ENCODE measurements around the gene POU2AF1.

POU2AF1 gene

GRCh38 chr11:111386611-111387150 lies 7.6 kb upstream of the POU2AF1 start:
- no peak for DNase-seq (ENCODE audit: low read depth)

GRCh38 chr11:111384494-111384893 lies 5.4 kb upstream of the POU2AF1 start:
- no peak for DNase-seq (ENCODE audit: low read depth)

DNA sequence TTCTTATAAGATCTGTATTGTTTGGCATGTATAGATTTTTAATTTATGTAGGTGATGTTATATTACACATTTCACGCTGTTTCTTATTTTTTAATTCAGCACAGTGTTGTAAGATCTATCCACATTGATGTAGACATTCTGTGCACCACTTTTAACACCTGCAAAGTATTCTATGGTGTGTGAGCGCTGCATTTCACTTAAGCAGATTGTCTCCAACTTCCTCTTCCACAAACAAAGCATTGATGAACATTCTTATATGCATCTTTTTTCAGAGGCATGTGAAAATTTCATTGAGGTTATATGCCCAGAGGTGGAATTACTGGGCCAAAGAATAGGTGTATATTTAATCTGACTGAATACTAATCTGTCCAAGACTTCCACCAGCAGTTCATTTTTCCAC lies 3.4 kb upstream of the POU2AF1 start:
- DNase-seq (ENCODE audit: low read depth), result no peak

- DNase-seq (ENCODE audit: low read depth), result no peak
Measured at GRCh38 chr11:111379602-111380136, 594 bp upstream of the POU2AF1 start.

GRCh38 chr11:111378185-111378860 lies 752 bp downstream of the POU2AF1 start:
- DNase-seq (ENCODE audit: low read depth), result no peak

DNA sequence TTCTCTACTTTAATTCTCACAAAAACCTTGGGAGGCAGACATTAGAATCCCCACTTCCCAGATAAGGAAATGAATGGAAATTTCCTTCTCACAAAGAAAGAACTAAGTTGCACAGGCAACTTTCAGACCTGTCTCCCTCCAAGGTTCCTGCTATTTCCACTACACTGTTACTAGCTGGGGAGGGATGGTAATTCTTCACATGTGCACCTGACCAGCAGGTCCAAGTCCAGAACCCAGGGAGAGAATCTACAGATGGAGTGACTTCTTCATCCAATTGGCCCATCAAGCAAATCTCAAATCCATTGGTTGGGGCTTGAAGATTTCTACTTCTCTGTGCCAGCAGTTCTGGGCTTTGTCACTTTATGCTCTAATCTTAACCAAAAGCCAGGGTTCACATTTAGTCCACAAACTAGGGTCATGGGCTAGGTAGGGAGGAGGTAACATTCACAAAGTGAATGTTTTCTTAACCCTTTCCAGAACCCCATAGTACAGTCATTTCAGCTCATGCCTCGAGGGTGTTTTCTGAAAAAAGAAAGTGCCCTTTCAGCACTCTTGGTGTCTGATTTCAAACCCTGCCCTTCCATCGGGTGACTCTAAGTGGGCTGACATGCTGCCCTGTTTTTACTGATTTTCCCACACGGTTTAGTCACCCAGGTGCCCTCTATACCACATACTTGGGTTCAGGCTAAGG lies 2.7 kb downstream of the POU2AF1 start:
- DNase-seq (ENCODE audit: low read depth), result no peak

DNA sequence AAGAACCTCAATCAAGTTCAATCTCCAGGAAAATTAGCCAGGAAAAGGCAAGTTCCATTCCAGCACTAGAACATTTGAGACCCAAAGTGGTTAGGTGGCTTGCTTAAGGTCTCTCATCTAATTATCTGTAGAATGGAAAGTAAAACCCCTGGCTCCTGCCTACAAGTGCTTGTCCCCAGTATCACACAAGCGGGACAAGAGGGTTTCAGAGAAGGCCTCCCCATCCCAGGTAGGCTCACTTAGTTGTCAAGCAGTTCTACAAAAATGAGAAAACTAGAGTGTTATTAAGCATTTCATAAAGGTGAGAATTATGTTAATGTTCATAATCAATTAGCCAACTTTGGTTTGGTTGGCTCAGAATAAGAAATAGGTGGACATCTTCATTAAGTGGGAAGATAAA lies 5.5 kb downstream of the POU2AF1 start:
- no peak for DNase-seq (ENCODE audit: low read depth)

DNA sequence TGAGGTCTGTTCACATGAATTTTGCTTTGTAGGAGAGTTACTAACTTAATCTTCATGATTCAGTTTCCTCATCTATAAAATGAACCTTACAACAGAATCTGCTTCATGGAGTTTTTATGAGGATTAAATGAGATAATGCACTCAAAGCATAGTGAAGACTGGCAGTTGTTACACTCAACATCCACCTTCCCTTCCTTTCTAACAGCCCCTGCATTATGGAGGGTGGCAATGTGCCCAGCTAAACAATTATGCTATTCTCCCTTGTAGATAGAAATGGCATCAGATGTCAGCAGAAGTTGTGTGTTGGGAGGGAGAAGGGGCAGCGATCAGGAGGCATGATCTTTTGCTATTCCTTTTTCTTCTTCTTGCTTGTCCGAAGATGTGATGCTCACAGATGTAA lies 6.5 kb downstream of the POU2AF1 start:
- no peak for DNase-seq (ENCODE audit: low read depth)

GRCh38 chr11:111370902-111371578 lies 8.0 kb downstream of the POU2AF1 start:
- no peak for DNase-seq (ENCODE audit: low read depth)

DNA sequence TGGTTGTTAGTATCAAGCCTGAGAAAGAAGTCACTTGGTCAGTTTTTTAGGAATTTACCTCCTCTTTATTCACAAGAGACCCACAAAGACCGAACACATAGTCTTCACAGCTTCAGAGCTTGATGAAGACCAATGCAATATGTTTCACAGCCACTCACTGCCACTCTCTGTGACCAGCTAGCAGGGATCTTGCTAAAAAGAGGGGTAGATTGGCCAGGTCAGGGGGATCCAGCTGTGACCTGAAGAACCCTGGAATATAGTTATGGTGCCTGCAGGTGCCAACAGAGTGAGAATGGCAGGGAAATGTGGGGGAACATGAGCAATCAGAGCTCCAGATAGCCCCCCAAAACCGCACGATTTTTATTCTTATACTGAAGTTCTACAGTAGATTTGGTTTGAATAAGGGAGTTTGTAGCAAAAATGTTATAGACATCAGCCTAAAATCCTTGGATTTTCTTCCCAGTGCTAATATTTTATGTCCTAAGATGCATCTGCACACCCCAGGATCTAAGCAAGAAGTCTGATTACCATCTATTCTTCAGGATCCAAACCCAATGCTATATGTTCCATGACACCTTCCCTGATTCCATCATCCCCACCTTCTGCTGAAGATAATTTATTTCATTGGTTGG lies 8.7 kb downstream of the POU2AF1 start:
- DNase-seq (ENCODE audit: low read depth), result no peak

DNA sequence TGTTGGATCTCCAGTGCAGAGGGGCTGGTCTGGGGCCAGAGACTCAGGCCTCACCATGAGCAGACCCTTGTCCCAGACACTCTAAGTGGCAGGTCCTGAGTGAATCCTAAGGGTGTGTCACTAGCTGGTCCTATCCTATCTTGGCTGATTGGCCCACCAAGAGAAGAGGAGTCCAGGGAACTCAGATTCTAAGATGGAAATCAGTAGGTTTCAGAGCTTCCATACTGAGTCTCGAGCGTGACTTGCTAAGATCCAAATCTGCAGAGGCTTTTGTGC lies 10.9 kb downstream of the POU2AF1 start:
- no peak for DNase-seq (ENCODE audit: low read depth)

GRCh38 chr11:111367411-111368284 lies 11.4 kb downstream of the POU2AF1 start:
- no peak for DNase-seq (ENCODE audit: low read depth)

- DNase-seq (ENCODE audit: low read depth), result no peak
Measured at GRCh38 chr11:111366560-111367410, 12.3 kb downstream of the POU2AF1 start.

DNA sequence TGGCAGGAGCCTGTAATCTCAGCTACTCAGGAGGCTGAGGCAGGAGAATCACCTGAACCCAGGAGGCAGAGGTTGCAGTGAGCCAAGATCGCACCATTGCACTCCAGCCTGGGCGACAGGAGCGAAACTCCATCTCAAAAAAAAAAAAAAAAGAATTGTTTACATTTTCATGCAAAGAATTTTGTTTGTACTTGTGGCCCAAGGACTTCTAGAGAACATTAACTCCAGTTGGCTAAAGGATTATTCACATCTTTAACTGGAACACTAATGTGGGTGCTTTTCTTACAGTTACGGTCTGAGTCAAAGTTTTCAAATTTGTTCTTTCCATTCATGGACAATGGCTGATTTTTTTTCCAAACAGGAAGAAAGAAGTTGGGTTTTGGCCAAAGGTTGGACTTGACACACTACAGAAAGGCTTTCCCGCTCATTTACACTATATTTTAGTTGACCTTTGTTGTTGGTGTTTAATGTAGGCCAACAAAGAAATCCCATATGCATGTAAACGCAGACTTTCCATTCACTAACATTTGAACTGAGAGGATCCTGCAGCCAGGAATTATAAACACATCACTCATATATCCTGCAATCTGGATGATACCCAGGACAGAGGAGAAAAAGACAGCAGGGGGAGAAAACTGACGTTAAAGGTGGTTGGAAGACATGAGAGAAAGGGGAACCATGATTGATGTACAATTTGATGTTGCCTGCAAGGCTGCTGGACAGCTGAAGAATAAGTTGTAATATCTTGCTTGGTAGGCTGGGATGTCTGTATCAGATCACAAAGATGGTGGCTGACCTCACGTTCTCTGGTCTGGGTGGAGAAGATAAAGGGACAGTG lies 13.1 kb downstream of the POU2AF1 start:
- no peak for DNase-seq (ENCODE audit: low read depth)

- no peak for DNase-seq (ENCODE audit: low read depth)
Measured at GRCh38 chr11:111364503-111364902, 14.6 kb downstream of the POU2AF1 start.

DNA sequence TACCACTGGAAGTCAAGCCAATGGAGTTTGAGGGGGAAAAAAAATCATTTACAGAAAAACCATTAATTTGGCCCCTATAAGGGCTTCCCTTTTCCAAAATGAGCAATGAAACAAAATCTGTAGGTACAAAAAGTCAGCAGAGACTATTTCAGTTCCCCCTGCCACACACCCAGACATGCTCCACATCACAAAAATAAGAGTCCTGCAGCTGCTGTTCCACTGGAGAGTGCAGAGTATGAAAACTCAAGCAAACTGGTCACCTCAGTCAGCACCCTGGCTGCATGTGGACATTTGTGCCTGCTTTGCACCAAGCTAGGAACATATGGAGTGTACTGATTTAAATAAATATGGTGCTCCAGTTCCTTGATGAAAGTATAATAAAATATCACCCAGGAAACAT lies 15.1 kb downstream of the POU2AF1 start:
- no peak for DNase-seq (ENCODE audit: low read depth)

DNA sequence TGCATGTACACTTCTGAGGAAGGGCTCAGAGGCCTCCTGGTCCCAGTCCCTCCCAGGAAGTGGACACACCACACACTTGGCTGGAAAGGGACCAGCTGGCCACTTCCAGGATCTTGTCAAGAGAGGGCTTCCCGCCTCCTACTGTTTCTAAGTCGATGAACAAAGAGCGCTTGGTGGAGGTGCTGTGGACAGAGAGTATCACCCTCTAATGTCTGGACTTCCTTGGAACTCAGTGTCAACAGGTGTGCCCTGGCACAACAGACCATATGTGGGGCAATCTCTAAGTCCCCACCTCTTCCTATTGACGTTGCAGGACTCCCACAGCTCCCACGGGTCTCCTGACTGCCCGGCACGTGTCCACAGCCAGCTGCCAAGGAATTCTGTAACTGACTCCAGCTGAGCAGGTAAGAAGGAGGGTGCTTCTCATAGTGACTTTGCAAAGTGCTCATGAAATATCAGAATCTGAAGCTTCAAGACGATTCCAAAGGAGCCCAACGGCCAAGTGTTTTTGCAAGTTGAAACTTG lies 16.1 kb downstream of the POU2AF1 start:
- no peak for DNase-seq (ENCODE audit: low read depth)

DNA sequence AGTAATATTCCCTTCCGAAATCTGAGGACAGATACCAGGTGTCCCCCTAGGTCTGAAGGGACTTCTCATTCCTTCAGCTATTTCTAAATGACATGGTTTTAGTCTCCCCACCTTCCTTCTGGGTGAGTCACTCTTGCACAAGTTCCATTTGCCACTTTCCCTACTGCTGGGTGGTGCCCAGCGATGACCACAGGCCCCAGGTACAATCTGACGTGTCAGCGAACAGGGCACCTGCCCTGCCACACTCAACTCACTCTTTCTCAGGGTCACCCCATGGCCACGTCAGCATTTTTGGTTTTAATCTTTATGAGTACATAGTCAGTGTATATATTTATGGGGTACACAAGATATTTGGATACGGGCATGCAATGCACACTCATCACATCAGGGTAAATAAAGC lies 17.2 kb downstream of the POU2AF1 start:
- no peak for DNase-seq (ENCODE audit: low read depth)

DNA sequence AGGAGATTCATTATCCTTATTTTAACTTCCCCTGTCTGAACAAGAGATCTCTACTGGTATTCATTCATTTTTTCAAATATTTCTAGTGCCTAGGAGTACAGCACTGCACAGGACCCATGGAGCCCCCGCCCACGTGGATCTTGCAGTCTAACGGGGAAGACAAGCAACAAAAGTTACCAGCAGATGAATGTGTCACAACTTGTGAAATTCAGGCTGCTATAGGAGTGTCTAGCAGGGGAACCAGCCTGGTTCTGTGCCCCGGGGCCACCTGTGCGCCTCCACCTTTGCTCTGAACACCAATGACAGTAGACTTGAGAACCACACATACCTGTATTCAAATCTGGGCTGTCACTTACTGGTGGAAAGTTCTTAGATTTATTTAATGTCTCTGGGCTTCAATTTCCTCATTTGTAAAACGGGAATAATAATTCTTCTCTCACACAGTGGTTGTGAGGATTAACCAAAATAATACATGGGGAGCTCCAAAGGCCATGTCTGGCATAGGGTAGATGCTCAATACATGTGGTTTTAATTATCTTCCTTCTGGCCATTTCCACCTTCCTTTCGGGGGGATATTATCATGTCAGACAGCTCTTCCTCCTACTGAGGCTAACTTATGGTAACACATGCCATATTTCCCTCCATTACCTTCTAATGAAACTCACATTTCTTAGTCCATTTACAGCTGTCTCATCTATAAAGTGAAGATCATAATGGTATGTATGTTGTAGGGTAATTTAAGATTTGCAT lies 17.8 kb downstream of the POU2AF1 start:
- DNase-seq (ENCODE audit: low read depth), result no peak
